GM19467 (cell line): ENCODE measurements around the gene OSBPL10.
"Not testable (repeated sequence)": the region's sequence is repeated elsewhere in the genome, so short reads cannot be mapped to it uniquely, and the experiment has no call there.

Source experiments
- ATAC-seq: cut with Tn5 transposase; IDR thresholded peaks from one replicate; pipeline ENCODE4 v1.9.1; 2021; ENCODE audit warnings: mild to moderate bottlenecking, moderate library complexity; ENCODE audit not compliant: unreplicated experiment

Gene OSBPL10

GRCh38 chr3:31821118-31821517, 159.9 kb downstream of the OSBPL10 start:
- ATAC-seq = no peak

GRCh38 chr3:31819441-31819840, 161.6 kb downstream of the OSBPL10 start:
- ATAC-seq = no peak

GRCh38 chr3:31817411-31817966, 163.6 kb downstream of the OSBPL10 start:
- ATAC-seq = no peak

- ATAC-seq = no peak
These were observed 165.2 kb downstream of the OSBPL10 start for GRCh38 chr3:31815631-31816440.

GRCh38 chr3:31815006-31815405, 166.1 kb downstream of the OSBPL10 start:
- ATAC-seq = no peak

- no peak for ATAC-seq
These were observed 167.4 kb downstream of the OSBPL10 start for GRCh38 chr3:31813686-31814085.

- ATAC-seq = no peak
These were observed 167.9 kb downstream of the OSBPL10 start for GRCh38 chr3:31813197-31813596.

GRCh38 chr3:31810991-31811433, 170.1 kb downstream of the OSBPL10 start:
- no peak for ATAC-seq

- no peak for ATAC-seq
These were observed 172.8 kb downstream of the OSBPL10 start for GRCh38 chr3:31808143-31808720.

GRCh38 chr3:31804251-31805051, 176.6 kb downstream of the OSBPL10 start:
- ATAC-seq = no peak

GRCh38 chr3:31802981-31803740, 177.9 kb downstream of the OSBPL10 start:
- ATAC-seq = no peak

- ATAC-seq = no peak
These were observed 180.6 kb downstream of the OSBPL10 start for GRCh38 chr3:31800436-31800835.

GRCh38 chr3:31798840-31799239, 182.2 kb downstream of the OSBPL10 start:
- ATAC-seq = no peak

GRCh38 chr3:31793821-31794220, 187.2 kb downstream of the OSBPL10 start:
- no peak for ATAC-seq

- no peak for ATAC-seq
These were observed 190.0 kb downstream of the OSBPL10 start for GRCh38 chr3:31791090-31791430.

GRCh38 chr3:31790193-31791089, 190.6 kb downstream of the OSBPL10 start:
- ATAC-seq = no peak

GRCh38 chr3:31789429-31789828, 191.6 kb downstream of the OSBPL10 start:
- no peak for ATAC-seq

- no peak for ATAC-seq
These were observed 195.3 kb downstream of the OSBPL10 start for GRCh38 chr3:31785734-31786133.

GRCh38 chr3:31785286-31785685, 195.8 kb downstream of the OSBPL10 start:
- no peak for ATAC-seq

- not testable (repeated sequence) for ATAC-seq
These were observed 197.2 kb downstream of the OSBPL10 start for GRCh38 chr3:31783851-31784250.
